Measurements from ENCODE around the gene EXD3.
"Not testable (repeated sequence)": the region's sequence is repeated elsewhere in the genome, so short reads cannot be mapped to it uniquely, and the experiment has no call there.

The EXD3 gene

GRCh38 chr9:137271696-137272076 lies 151.3 kb downstream of the EXD3 start:
- DNase-seq (ENCODE audit: low read depth) = no peak

GRCh38 chr9:137270929-137271695 lies 151.8 kb downstream of the EXD3 start:
- no peak for DNase-seq (ENCODE audit: low read depth)

GRCh38 chr9:137269231-137269772 lies 153.7 kb downstream of the EXD3 start:
- DNase-seq (ENCODE audit: low read depth) = no peak

- DNase-seq (ENCODE audit: low read depth) = no peak
Observed at GRCh38 chr9:137268538-137269201, 154.3 kb downstream of the EXD3 start.

- DNase-seq (ENCODE audit: low read depth) = no peak
Observed at GRCh38 chr9:137267933-137268355, 155.0 kb downstream of the EXD3 start.

GRCh38 chr9:137266585-137267453 lies 156.1 kb downstream of the EXD3 start:
- no peak for DNase-seq (ENCODE audit: low read depth)

GRCh38 chr9:137266162-137266527 lies 156.8 kb downstream of the EXD3 start:
- DNase-seq (ENCODE audit: low read depth) = no peak

GRCh38 chr9:137265496-137266161 lies 157.3 kb downstream of the EXD3 start:
- DNase-seq (ENCODE audit: low read depth) = no peak

- DNase-seq (ENCODE audit: low read depth) = no peak
Observed at GRCh38 chr9:137264067-137264466, 158.9 kb downstream of the EXD3 start.

- DNase-seq (ENCODE audit: low read depth) = no peak
Observed at GRCh38 chr9:137263506-137263905, 159.5 kb downstream of the EXD3 start.

GRCh38 chr9:137262909-137263285 lies 160.1 kb downstream of the EXD3 start:
- DNase-seq (ENCODE audit: low read depth) = no peak

GRCh38 chr9:137262173-137262908 lies 160.6 kb downstream of the EXD3 start:
- not testable (repeated sequence) for DNase-seq (ENCODE audit: low read depth)
